GM18511 (cell line): ENCODE measurements around the gene BCL11B.

Experiments used
- ATAC-seq: cut with Tn5 transposase; IDR thresholded peaks from one replicate; pipeline ENCODE4 v1.9.1; 2021; ENCODE audit warnings: mild to moderate bottlenecking, moderate library complexity; ENCODE audit not compliant: unreplicated experiment

Gene BCL11B

DNA sequence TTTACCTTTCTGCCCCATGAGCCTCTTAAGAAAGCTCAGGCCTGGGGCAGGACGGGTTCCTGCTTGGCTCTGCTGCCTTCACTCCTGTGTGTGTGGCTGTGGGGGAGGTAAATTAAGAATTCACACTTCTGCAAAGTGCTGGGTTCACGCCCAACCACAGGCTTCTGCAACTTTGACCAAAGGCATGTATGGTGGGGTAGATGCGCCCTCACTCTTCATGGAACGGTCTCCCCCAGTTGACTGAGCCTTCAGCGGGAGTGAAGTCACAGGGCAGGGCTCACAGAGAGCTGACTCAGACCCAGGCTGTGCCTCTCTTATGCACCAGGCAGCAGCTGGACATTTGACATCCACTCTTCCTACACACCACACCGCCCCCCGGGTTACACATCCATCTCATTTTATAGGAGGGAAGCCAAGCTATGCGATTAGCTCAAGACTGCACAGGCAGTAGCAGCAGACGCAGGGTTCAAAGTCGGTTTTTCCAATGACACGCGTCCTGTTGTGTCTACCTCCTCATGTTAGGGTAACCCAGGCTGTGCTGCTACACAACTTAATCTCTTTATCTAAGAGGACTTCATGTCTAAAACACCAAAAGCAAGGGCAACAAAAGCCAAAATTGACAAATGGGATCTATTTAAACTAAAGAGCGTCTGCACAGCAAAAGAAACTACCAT lies 15.4 kb upstream of the BCL11B start:
- peak; percentile 90 for ATAC-seq

DNA sequence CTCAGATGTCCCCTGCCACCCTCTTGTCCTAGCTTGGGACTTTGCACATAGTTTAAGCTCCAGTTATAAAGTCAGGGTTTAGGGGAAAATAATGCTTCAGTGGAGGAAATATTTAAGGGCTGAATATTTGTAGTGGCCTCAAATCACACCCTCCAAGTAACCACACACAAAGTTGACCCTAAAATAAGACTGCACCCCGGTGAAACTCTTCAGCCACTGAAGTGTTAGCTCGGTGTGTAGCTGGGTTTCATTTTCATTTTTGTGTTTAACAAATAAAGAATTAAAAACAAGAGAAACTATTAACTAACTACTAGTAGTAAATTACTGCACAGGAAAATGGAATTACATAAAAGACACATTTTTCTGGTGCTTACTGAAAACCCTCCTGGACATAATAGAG lies 14.8 kb upstream of the BCL11B start:
- ATAC-seq = peak; percentile 78

DNA sequence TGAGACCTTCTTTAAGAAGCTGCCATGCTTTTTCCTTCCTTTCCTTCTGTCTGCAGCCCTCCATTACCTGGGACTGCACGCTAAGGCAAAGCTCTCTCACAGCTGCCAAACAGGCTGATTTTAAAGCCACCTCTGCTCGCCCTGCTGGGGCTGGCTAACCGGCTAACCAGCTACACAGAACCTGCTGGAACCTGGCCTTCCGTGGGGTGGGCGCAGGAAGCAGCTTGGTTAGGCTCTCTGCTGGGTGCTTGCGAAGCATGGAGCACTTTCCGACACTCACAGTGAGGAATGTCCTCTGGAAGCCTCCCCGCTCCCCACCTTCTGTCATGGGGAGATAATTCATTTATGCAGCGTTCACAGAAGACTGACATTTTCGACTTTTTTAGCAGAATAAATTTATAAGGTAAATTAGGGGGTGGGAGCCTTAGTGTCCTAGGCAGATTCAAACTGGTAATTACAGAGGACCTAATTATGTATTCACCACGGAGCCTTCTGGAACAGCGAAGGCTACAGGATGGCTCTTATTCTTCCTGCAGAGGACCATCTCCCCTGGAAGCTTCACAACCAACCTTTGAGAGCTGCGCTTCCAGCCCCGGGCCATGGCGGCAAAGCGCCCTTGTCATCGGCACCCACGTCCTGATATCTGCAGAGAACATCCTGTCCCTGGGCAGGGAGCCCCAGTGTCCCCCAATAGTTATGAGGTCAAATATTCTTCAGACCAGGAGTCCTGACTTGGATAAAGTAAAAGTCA lies 12.4 kb upstream of the BCL11B start:
- no peak for ATAC-seq

- no peak for ATAC-seq
Measured at GRCh38 chr14:99282261-99283050, 10.5 kb upstream of the BCL11B start.

DNA sequence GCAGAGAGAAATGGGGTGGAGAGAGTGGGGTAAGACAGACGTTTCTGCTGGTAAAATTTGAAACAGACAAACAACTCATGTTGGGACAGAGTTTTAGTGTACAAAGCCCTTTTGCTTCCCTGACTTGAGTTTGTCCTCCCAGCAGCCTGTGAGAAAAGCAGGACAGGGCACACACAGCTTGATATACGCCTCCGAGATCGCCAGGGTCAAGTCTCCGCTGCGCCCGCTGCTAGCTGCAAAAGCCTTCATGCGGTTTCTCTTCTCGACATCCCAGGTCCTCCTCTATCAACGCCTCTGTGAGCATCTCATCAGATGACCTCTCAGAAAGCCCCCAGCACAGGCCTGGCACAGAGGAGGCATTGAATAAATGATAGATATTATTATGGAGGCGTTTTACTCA lies 9.4 kb upstream of the BCL11B start:
- ATAC-seq = no peak

- no peak for ATAC-seq
Measured at GRCh38 chr14:99280852-99281251, 8.9 kb upstream of the BCL11B start.

DNA sequence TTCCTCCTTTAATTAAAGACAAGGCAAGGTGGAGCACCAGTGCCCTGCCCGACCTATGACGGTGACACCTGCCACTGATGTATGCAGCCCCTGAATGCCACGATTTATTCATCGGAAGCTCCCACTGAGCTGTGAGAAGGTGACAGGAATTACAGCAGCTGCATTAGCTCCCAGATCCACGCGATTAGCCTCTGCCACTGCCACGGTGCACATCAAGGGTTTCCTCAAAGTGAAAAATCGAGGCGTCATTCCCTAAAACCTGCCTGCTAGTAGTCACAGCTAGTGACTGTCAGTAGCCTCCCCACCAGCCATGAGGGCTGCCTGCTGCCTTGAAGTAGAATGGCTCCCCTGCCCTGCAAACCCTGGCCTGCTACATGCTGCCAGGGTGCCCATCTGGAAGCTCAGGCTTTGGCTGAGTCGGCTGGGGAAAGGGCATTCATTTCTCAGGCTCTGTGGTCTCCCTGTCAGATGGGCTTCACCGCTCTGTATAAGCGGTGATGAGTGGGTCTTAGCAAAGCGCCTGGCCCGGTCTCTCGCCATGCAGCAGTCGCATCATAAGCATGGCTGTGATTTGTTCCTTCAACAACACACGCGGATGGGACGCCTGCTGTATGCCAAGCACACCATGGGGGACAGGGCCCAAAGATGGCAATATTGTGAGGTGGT lies 8.2 kb upstream of the BCL11B start:
- no peak for ATAC-seq

- ATAC-seq = no peak
Measured at GRCh38 chr14:99278836-99279235, 6.8 kb upstream of the BCL11B start.

GRCh38 chr14:99277530-99277929 lies 5.5 kb upstream of the BCL11B start:
- no peak for ATAC-seq

DNA sequence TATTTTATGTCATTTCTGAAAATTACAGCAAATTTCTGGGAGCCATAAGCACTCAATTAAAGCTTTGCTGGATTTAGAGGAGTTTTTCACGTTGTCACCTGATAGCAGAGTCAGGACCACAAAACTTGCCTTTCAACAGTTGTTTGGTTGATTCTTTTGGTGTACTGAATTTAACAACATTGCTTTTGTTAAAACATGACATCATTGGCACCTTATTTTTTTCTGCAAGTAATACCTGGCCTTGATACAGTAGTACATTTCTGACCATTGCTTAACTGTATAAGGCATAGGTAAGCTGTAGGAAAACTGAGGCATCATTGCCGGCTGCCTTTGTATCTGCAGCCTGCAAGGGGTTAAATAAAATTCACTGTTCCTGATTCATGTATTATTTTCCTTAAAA lies 4.5 kb upstream of the BCL11B start:
- ATAC-seq = no peak

DNA sequence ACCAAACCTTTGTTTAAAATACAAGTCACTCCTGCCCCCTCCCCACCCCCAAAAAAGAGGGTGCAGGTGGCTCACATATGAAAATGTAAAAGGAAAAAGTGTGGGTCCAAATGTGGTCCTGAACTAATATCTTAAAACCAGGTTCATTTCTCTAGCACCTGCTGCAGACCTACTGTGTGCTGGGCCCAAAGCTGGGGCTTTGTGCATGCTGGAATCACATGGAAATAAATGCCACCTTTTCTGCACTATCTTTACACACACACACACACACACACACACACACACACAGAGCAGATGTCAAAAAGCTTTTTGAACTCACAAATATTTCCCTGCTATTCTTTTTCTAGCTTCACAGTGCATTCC lies 3.2 kb upstream of the BCL11B start:
- ATAC-seq = no peak

GRCh38 chr14:99274346-99275221 lies 2.6 kb upstream of the BCL11B start:
- peak; percentile 39 for ATAC-seq

GRCh38 chr14:99273766-99274345 lies 1.9 kb upstream of the BCL11B start:
- ATAC-seq = no peak

GRCh38 chr14:99272899-99273765 lies 1.1 kb upstream of the BCL11B start:
- no peak for ATAC-seq

DNA sequence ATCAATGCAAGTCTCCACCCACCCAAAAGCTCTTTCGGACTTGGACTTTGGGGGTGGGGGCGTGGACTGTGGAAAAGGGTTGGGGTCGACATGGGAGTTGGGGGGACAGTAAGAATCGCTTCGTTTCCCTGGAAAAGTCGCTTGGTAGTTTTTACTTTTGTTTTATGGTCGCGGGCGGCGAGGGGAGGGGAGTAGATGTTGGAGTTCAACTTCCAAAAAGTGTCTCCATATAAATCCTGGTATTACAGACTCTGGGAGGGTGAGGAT lies 568 bp upstream of the BCL11B start:
- ATAC-seq = no peak

DNA sequence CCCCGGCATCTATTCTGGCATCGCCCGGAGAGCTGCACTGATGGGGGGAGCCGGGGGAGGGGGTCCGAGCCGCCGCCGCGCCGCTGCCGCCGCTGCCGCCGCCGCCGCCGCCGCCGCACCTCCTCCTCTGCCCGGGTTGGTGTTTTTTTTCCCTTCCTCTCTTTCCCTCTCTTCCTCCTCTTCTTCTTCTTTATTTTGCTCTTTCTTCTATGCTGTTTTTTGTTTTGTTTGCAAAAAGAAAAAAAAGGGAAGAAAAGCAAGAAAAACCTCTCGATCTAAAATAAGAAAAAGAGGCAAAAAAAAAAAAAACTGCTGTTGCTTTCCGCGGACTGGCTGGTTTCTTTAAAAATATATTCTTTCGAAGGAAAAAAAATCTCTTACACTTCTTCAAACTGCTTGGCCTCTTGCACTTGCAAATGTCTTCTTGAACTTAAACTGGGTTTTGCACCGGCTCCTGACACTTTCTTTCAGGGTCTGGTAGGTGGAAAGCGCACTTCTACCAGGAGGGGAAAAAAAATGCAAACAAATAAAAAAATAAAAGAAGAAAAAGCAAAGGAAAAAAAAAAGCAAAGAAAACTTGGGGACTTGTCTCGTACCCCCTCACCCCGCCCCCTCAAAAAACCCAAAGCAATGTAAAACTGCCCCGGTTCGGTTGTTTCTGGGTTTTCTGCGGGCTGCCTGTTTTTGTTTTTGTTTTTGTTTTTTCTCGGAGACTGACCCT lies 616 bp downstream of the BCL11B start:
- no peak for ATAC-seq

- ATAC-seq = no peak
Measured at GRCh38 chr14:99270458-99271220, 1.4 kb downstream of the BCL11B start.
